MCF 10A (cell line): ENCODE results near the gene TSPAN4. TPM values are rescaled to one million over a fixed set of nuclear protein-coding genes. Genes with fewer than 3 reads are reported as not detected.
A peak's percentile ranks its signal among the peaks of the same experiment; 100 is the strongest.

Experiments
- BruUV-seq: library from RNA; stranded (reverse); fragments of 400-500 nt; replicated peaks from 2 replicates; lab custom pipeline; 2021; lab: Mats Ljungman, UMichigan
- CTCF ChIA-PET: fragments of 300-600 bp; sonication (Branson Sonifier 250); formaldehyde crosslinking; extraction: SDS; loops from one replicate; lab custom pipeline; 2021; ENCODE audit warnings: antibody characterized with exemption, inconsistent platforms; lab: Yijun Ruan, JAX
- POLR2A ChIA-PET: fragments of 300-600, 350-650 bp; sonication (Branson Sonifier 250); formaldehyde crosslinking; extraction: SDS; loops from one replicate; lab custom pipeline; 2020; ENCODE audit warnings: antibody characterized with exemption, inconsistent platforms; lab: Yijun Ruan, JAX
- DNase-seq: peaks from one replicate; pipeline ENCODE4 v3.0.0-alpha.2; 2018; ENCODE audit not compliant: unreplicated experiment
- H3K27ac Mint-ChIP-seq: one replicate; pipeline ENCODE4 v1.8.0; 2022; ENCODE audit warnings: mild to moderate bottlenecking, low read depth, mixed read lengths; ENCODE audit not compliant: unreplicated experiment
- H3K27me3 Mint-ChIP-seq: one replicate; pipeline ENCODE4 v1.8.0; 2022; ENCODE audit warnings: mixed read lengths; ENCODE audit not compliant: insufficient read depth, unreplicated experiment
- H3K36me3 Mint-ChIP-seq: one replicate; pipeline ENCODE4 v1.8.0; 2022; ENCODE audit warnings: mild to moderate bottlenecking, moderate library complexity, mixed read lengths; ENCODE audit not compliant: insufficient read depth, unreplicated experiment
- H3K4me1 Mint-ChIP-seq: one replicate; pipeline ENCODE4 v1.8.0; 2022; ENCODE audit warnings: mixed read lengths; ENCODE audit not compliant: insufficient read depth, unreplicated experiment
- H3K4me3 Mint-ChIP-seq: one replicate; pipeline ENCODE4 v1.8.0; 2022; ENCODE audit warnings: mild to moderate bottlenecking, moderate library complexity, mixed read lengths; ENCODE audit not compliant: unreplicated experiment
- H3K9me3 Mint-ChIP-seq: one replicate; pipeline ENCODE4 v1.8.0; 2022; ENCODE audit warnings: mixed read lengths; ENCODE audit not compliant: unreplicated experiment
- intact Hi-C: fragments of 100-400 bp; cut with micrococcal nuclease; formaldehyde crosslinking; loops from 2 replicates; pipeline ENCODE4 v1.14.1; 2022
- total RNA-seq: library from RNA; stranded (reverse); gene quantifications from 2 replicates; pipeline ENCODE4 v1.2.3, GENCODE V29; 2022
- TF ChIP-seq, protein P1 (sequence below): fragments of 200-600 bp; IDR thresholded peaks from one replicate; pipeline ENCODE4 v1.8.0; 2022; ENCODE audit warnings: antibody characterized with exemption, mild to moderate bottlenecking; ENCODE audit not compliant: unreplicated experiment

TSPAN4 gene
- total RNA-seq, 1 experiment from 2014 or later = 148 TPM

DNA sequence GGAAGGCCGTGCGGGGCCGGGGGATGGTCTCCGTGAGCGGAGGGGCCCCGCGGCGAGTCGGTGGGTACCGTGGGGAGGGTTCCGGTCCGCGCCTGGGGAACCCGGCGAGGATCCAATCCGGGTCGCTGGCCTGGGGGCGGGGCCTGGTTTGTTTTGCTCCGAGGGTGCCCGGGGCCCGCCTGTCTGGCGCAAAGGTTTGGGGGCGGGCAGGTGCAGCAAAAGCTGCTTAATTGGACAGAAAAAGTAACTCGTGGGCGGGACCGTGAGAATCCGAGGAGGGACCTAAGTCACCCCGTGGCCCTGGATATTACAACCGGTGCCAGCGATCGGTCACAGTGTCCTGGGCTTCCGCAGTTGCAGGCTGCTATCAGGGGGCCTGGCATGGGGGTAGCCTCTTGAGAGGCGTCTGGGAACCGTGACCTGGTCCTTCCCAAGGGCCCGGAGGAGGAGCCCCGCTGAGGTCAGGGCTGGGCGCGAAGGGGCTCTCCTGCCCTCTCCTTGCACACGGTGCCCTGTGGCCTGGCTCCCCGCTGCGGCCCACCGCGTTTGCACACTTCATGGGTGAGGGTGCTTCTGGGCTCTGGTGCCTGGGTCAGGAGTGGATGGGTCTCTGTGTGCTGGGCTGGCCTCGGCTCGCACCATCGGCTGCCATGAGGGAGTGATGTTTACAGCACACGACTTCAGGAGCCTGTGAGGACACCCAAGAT lies 22.6 kb upstream of the TSPAN4 start:
- no peaks in the 10 kb centered on the region for H3K9me3 Mint-ChIP-seq
- peaks cover 34% of the 10 kb centered on the region for H3K36me3 Mint-ChIP-seq
- peaks cover 11% of the 10 kb centered on the region for H3K4me1 Mint-ChIP-seq
- intact Hi-C loops = loop anchor here (1.0 kb wide), 1 partner anchor 14 kb away; no protein-coding TSS in a partner anchor
- H3K27me3 Mint-ChIP-seq = no peaks in the 10 kb centered on the region
- peak overlapping the region; percentile 40 for H3K27ac Mint-ChIP-seq
- TF ChIP-seq, protein P1, sequence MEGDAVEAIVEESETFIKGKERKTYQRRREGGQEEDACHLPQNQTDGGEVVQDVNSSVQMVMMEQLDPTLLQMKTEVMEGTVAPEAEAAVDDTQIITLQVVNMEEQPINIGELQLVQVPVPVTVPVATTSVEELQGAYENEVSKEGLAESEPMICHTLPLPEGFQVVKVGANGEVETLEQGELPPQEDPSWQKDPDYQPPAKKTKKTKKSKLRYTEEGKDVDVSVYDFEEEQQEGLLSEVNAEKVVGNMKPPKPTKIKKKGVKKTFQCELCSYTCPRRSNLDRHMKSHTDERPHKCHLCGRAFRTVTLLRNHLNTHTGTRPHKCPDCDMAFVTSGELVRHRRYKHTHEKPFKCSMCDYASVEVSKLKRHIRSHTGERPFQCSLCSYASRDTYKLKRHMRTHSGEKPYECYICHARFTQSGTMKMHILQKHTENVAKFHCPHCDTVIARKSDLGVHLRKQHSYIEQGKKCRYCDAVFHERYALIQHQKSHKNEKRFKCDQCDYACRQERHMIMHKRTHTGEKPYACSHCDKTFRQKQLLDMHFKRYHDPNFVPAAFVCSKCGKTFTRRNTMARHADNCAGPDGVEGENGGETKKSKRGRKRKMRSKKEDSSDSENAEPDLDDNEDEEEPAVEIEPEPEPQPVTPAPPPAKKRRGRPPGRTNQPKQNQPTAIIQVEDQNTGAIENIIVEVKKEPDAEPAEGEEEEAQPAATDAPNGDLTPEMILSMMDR = no peak
- peak overlapping the region; percentile 72 for H3K4me3 Mint-ChIP-seq
- peak; percentile 91 for DNase-seq
- POLR2A ChIA-PET = interaction anchor here (0.7 to 9.6 kb wide), 18 partner anchors 9 to 403 kb away, joined by 3 to 274 read pairs (median 13); partner anchors contain the start of genes CD151, CHID1, DEAF1 and GATD1
- CTCF ChIA-PET = interaction anchor here (1.6 kb wide), 1 partner anchor 14 kb away, joined by 6 read pairs; no protein-coding TSS in a partner anchor
- TSS peak; percentile 36 for BruUV-seq

DNA sequence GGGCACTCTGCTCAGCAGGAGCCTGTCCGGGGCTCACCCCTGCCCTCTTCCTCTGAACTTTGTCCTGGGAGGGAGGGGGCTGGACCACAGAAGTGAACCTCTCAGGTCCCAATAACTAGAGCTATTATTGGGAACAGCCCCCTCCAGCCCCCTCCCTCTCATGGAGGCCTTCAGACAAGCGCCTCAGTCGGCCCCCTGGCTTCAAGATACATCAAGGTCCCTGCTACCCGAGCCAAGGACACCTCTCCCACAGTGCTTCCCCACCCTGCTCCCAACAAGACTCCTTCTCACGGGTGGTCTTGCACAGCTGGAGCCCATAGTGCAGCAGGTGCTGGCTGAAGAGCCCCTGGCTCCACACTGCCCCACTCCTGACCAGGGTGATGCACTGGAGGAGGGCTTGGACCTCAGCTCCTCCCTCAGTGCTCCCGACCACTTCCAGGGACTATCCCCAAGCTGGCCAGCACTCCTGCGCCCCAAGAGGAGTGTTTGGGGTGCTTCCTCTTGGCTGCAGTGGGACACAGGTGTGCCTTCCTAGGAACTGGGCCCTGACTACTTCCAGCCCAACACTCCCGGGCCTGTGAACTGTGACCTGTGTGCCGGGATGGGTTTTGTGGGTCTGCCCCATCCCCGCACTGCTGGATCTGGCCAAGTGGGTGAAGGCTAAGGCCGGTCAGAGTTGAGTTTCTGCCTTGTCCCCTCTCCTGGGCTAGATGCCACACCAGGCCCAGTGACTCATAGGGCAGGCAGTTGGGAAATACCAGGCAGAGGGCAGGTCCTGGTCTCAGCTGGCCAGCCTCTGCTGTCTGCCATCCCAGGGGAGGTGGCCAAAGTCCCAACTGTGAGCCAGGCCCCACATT lies 21.8 kb upstream of the TSPAN4 start:
- Mint-ChIP-seq H3K4me3 (peak overlapping the region; percentile 72), H3K4me1 (peaks cover 11% of the 10 kb centered on the region), H3K27me3 (no peaks in the 10 kb centered on the region), H3K27ac (peak overlapping the region; percentile 40), H3K9me3 (no peaks in the 10 kb centered on the region), H3K36me3 (peaks cover 42% of the 10 kb centered on the region)
- ChIA-PET POLR2A (interaction anchor here (0.6 to 9.6 kb wide), 10 partner anchors 10 to 125 kb away, joined by 3 to 274 read pairs (median 26); partner anchors contain the start of genes CD151, DEAF1, GATD1 and PIDD1), CTCF (interaction anchor here (0.8 to 1.6 kb wide), 2 partner anchors 13 to 531 kb away, joined by 3 to 6 read pairs; no protein-coding TSS in a partner anchor)
- TF ChIP-seq, protein P1 = no peak
- intact Hi-C loops = no loop called here
- BruUV-seq = no TSS peak
- peak; percentile 91 for DNase-seq

DNA sequence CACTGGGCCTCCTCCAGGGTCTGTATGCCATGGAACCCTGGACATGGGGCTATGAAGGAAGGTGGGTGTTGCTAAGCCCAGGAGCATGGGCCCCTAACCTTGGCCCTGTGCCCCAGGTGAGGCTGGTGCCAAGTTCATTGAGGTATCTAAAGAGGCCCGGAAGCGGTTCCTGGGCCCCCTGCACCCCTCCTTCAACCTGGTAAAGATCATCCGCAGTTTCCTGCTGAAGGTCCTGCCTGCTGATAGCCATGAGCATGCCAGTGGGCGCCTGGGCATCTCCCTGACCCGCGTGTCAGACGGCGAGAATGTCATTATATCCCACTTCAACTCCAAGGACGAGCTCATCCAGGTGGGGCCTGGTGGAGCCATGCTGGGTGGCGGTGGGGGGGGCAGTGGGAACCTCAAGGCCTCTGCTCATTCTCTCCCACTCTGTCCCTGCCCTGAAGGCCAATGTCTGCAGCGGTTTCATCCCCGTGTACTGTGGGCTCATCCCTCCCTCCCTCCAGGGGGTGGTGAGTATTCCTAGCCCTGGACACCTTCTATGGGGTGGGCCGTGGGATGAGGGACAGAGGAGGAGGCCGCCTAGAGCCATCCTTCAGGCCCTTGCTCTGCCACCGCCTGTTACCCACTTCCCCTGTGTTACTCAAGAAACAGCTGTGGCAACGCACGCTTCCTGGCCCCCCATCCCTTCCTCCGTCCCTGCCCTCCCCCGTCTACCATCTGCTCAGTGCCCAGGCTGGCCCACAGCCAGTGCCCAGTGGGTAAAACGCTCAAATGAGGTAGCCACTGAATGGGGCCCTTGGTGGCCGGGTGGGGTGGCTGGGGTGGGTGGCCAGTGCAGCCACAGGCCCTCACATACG lies 20.9 kb upstream of the TSPAN4 start:
- no peaks in the 10 kb centered on the region for H3K27me3 Mint-ChIP-seq
- intact Hi-C loops = no loop called here
- BruUV-seq = no TSS peak
- H3K27ac Mint-ChIP-seq = peak overlapping the region; percentile 63
- peaks cover 11% of the 10 kb centered on the region for H3K4me1 Mint-ChIP-seq
- ChIA-PET POLR2A (interaction anchor here (0.6 to 9.6 kb wide), 7 partner anchors 11 to 126 kb away, joined by 3 to 274 read pairs (median 41); partner anchors contain the start of genes CD151, DEAF1, PIDD1 and POLR2L), CTCF (interaction anchor here (0.8 to 1.6 kb wide), 3 partner anchors 13 to 530 kb away, joined by 3 to 6 read pairs (median 3); no protein-coding TSS in a partner anchor)
- DNase-seq = no peak
- TF ChIP-seq, protein P1 = no peak
- peaks cover 42% of the 10 kb centered on the region for H3K36me3 Mint-ChIP-seq
- H3K4me3 Mint-ChIP-seq = peak overlapping the region; percentile 72
- H3K9me3 Mint-ChIP-seq = no peaks in the 10 kb centered on the region
